MG63 (cell line): Measurements from ENCODE around the gene ISM2. TPM values are rescaled to one million over a fixed set of nuclear protein-coding genes. Genes with fewer than 3 reads are reported as not detected.
A peak's percentile ranks its signal among the peaks of the same experiment; 100 is the strongest.

Experiments used
- DNase-seq: peaks from one replicate; pipeline ENCODE4 v3.0.0-alpha.2; 2020
- H3K27me3 ChIP-seq: fragments of 250-450 bp; sonication (Bioruptor Pico); 2 replicates; pipeline ENCODE4 v1.5.1; 2020; ENCODE audit warnings: mild to moderate bottlenecking, moderate library complexity
- H3K36me3 ChIP-seq: fragments of 250-450 bp; sonication (Bioruptor Pico); 2 replicates; pipeline ENCODE4 v1.5.1; 2020; ENCODE audit warnings: mild to moderate bottlenecking, moderate library complexity
- H3K4me3 ChIP-seq: fragments of 250-450 bp; sonication (Bioruptor Pico); 2 replicates; pipeline ENCODE4 v1.5.1; 2020; ENCODE audit warnings: mild to moderate bottlenecking, moderate library complexity
- H3K9me3 ChIP-seq: fragments of 250-450 bp; sonication (Bioruptor Pico); 2 replicates; pipeline ENCODE4 v1.5.1; 2020; ENCODE audit warnings: mild to moderate bottlenecking, moderate library complexity
- total RNA-seq: library from RNA; depleted of rRNA; stranded (reverse); fragments of >200 nt; shearing (Covaris generic); gene quantifications from 2 replicates; pipeline ENCODE4 v1.2.3, GENCODE V29; 2014; ENCODE audit warnings: low replicate concordance

ISM2 gene
- total RNA-seq, 1 experiment from 2014 or later = not detected

DNA sequence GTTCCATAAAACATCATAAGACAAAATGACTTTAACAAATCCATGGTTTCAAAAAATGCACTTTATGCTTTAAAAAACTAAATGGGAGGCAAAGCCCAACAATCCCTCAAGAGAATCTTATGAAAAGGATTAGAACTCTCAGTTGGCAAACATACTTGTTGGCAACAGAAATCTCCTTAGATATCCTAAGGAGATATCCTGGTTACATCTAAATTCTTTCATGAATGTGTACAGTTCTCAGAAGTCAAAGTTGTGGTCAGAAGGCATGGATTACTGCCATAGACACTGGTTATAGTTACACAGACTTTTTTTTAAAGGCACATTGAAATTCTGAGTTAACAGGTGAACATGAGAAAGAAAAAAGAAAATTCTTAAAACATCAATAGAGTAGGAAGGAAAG, 17.5 kb upstream of the ISM2 start:
- Histone ChIP-seq H3K27me3 (no peaks in the 10 kb centered on the region), H3K4me3 (no peak overlapping the region), H3K36me3 (no peaks in the 10 kb centered on the region), H3K9me3 (no peaks in the 10 kb centered on the region)
- DNase-seq = no peak

DNA sequence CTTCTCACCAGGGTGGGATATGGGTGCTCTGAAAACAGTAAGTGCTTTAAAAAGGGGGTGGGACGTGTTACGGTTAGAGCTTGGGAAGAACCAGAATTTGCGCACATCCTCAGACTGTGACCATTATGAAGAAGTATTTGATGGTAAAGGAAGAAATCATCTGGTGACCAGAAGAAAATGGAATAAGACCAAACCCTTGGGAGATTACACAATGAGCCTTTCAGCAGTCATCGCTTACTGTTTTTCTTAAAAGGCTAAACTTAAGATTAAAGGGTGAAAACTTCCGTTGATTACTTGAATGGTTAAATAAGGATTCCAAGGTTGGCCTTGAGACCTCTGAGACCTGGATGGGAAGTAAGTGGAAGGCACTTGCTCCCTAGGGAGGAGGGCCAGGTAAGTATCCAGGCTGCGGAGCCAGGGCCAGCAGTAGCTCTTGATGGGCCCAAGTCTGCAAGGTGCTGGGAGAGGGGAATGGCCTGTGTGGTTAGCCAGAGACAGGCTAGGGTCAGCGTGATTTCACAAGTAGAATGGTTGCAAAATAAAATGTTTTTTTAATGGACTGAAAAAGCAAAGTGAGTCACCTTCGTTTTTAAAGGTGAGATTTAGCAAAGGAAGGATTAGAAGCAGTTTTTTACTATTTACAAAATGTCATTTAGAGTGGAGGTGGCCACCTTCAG, 13.0 kb upstream of the ISM2 start:
- H3K36me3 ChIP-seq = no peaks in the 10 kb centered on the region
- DNase-seq = no peak

DNA sequence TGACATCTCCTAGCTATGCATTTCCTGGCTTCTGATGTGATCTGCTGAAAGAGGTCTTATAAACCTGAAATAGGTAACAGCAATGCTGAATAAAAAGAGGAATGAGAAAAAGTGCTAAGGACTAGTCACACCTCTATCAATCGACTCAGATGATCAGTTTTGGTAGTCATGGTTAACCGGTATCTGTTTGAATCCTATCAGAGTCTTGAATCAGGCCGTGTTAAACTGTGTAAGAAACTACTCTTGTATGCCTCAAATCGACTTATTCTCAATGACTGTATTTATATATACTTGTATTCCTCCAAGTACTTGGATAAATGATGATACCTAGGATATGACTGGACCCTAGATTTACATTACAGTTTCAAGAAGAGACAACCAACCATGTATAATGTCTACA, 10.8 kb upstream of the ISM2 start:
- DNase-seq = no peak
- H3K4me3 ChIP-seq = no peak overlapping the region
- no peaks in the 10 kb centered on the region for H3K27me3 ChIP-seq
- no peaks in the 10 kb centered on the region for H3K36me3 ChIP-seq
- no peaks in the 10 kb centered on the region for H3K9me3 ChIP-seq

More for the DNA sequence above, 13.0 kb upstream of the ISM2 start:
- Histone ChIP-seq H3K27me3 (no peaks in the 10 kb centered on the region), H3K9me3 (no peaks in the 10 kb centered on the region), H3K4me3 (no peak overlapping the region)

DNA sequence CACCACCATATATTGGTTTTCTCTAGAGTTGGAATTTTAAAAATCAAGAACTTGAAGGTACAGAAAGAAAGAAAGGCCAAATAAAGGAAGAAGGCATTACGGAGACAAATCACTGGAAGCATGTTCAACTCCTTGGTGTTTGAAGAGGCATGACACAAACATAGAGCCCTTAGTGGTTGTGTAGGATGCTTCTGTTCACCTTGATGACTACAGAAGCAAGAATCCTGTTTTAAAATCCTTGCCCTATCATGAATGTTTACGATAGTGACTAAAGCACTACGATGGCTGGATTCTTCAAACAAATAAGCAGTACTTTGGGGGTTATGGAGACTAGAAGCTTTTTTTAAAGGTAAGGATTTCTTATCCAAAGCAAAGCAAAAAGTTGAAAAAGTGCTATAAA, 10.3 kb upstream of the ISM2 start:
- no peaks in the 10 kb centered on the region for H3K36me3 ChIP-seq
- H3K9me3 ChIP-seq = no peaks in the 10 kb centered on the region
- no peaks in the 10 kb centered on the region for H3K27me3 ChIP-seq
- H3K4me3 ChIP-seq = no peak overlapping the region
- DNase-seq = no peak

DNA sequence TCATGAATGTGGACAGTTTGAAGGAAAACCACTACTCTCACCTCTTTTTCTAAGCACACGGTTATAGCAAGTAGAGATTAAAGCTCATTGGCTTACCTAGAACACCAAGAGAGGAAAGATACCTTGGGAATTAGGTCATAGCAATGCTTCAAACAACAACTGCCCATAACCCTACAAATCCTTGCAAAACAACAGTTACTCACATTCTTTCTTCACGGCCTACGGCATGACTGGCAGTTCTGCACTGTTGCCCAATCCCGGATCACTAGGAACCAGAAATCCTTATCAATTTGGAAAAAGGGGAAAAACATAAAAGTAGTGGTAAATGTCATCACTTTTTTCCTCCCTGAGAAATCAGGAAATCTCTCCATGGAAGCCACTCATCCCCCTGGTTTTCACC, 9.6 kb upstream of the ISM2 start:
- no peak for DNase-seq
- Histone ChIP-seq H3K27me3 (no peaks in the 10 kb centered on the region), H3K9me3 (no peaks in the 10 kb centered on the region), H3K36me3 (no peaks in the 10 kb centered on the region), H3K4me3 (no peak overlapping the region)

DNA sequence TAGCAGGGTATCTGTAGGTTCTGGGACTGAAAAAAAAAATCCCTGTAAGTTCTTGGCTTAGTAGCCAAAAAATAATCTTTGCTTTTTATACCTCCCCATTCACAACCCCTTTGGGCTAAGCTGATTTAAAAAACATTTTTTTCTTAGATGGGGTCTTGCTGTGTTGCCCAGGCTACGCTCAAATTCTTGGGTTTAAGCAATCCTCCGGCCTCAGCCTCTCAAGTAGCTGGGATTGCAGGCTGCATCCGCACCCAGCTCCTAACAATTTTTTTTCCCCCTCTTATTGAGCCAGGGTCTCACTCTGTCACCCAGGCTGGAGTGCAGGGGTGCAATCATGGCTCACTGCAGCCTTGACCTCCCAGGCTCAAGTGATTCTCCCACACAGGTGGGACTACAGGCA, 9.1 kb upstream of the ISM2 start:
- H3K9me3 ChIP-seq = no peaks in the 10 kb centered on the region
- H3K36me3 ChIP-seq = no peaks in the 10 kb centered on the region
- H3K27me3 ChIP-seq = no peaks in the 10 kb centered on the region
- no peak overlapping the region for H3K4me3 ChIP-seq
- no peak for DNase-seq

DNA sequence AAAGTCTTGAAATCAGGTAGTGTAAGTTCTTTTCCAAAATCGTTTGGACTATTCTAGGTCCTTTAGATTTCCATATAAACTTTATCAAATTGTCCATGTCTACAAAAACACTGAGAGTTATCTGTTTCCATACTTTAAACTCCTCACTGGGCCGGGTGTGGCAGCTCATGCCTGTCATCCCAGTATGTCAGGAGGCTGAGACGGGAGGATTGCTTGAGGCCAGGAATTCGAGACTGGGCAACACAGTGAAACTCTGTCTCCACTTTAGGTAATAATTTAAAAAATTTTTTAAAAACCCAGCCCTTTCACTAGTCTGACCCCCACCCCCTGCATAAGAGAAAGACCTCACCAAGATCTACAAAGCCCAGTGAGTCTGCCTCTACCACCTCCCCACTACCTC, 6.4 kb upstream of the ISM2 start:
- no peak for DNase-seq
- no peaks in the 10 kb centered on the region; the same call in 1 of the 2 replicates for H3K27me3 ChIP-seq
- H3K4me3 ChIP-seq = no peak overlapping the region
- H3K36me3 ChIP-seq = no peaks in the 10 kb centered on the region
- H3K9me3 ChIP-seq = no peaks in the 10 kb centered on the region

DNA sequence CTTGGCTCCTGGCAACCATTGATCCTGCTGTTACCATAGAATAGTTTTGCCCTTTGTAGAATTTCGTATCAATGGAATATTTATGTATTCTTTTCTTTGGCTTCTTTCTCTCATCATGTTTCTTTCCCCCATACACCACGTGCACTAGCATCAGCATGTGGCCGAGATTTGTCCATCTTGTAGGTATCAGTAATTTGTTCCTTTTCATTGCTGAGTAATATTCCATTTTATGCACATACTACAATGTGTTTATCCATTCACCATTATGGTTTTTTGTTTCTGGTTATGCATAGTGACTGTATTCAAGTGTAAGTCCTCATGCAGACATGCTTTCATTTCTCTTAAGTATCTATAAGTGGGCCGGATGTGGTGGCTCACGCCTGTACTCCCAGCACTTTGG, 4.5 kb upstream of the ISM2 start:
- H3K27me3 ChIP-seq = peaks cover 5% of the 10 kb centered on the region; the same call in 1 of the 2 replicates
- H3K36me3 ChIP-seq = no peaks in the 10 kb centered on the region
- no peaks in the 10 kb centered on the region for H3K9me3 ChIP-seq
- DNase-seq = no peak
- H3K4me3 ChIP-seq = no peak overlapping the region

DNA sequence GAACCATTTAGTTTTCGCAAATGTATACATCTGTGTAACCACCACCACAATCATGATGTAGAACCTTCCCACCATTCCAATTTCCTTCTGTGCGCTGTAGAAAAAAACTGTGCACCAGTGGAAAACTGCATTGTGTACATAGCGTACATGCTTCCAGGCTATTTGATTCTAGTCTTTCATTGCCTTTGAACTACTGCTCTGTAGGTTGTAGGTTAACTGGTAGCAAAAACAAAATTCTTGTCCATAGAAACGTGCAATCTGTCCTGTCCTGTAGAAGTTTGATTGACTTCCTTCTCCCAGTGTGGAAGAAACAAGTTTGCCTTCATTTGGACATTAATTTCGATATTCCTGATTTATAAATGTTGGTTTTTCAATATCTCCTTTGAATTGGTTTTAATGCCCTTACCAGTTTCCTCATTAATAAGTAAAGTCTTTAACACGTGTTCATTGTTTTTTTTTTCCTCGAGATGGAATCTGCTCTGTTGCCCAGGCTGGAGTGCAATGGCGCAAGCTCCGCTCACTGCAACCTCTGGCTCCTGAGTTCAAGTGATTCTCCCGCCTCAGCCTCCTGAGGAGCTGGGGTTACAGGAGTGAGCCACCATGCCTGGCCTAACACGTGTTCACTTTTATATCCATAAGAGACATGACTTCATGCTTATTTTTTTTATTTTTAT, 3.6 kb upstream of the ISM2 start:
- no peak overlapping the region for H3K4me3 ChIP-seq
- H3K36me3 ChIP-seq = no peaks in the 10 kb centered on the region
- no peaks in the 10 kb centered on the region for H3K9me3 ChIP-seq
- peaks cover 5% of the 10 kb centered on the region; the same call in 1 of the 2 replicates for H3K27me3 ChIP-seq
- DNase-seq = no peak

DNA sequence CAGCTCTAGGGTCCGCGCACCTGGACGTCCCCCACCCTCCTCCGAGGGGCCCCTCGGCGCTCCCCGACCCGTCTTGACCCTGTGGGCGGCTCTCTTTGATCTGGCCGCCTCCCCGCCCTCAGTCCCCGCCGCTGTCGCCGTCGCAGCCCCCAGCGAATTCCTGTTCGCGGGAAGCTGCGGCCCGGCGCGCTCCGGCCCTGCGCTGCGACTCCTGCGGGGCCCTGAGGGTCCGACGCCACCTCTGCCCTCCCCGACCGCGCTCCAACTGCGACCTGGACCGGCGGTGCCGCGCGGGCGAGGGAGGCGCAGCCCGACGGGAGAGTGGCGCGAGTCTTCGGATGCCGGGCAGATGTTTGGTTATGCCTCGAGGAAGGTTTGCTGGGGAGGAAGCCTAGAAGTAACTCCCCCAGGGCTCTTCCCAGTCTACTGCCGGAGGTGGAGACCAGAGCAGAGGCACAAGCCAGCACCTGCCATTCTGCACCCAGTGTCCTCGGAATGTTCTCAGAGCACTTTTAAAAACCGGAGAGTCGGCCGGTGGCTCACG, 440 bp upstream of the ISM2 start:
- Histone ChIP-seq H3K4me3 (peak overlapping the region; percentile 14; the same call in 1 of the 2 replicates), H3K27me3 (peaks cover 5% of the 10 kb centered on the region; the same call in 1 of the 2 replicates), H3K36me3 (no peaks in the 10 kb centered on the region), H3K9me3 (no peaks in the 10 kb centered on the region)
- no peak for DNase-seq

DNA sequence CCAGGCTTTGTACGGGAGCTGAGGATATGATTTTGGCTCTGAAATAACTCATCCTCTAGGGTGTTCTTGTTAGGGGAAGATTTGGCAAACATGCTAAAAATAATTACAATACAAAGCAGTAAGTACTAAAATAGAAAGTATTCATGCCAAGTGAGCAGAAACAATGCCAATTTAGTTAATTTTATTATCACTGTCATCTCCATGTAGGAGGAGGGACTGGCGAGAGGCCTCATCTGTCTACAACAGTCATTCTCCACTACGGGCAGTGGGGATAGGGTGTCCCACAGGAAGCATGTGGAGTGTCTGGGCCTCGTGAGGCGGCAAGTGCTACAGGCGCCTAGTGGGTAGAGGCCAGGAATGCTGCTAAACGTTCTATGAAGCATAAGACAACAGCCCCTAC, 3.3 kb downstream of the ISM2 start:
- Histone ChIP-seq H3K4me3 (no peak overlapping the region), H3K36me3 (no peaks in the 10 kb centered on the region), H3K27me3 (peaks cover 5% of the 10 kb centered on the region; the same call in 1 of the 2 replicates), H3K9me3 (no peaks in the 10 kb centered on the region)
- no peak for DNase-seq

DNA sequence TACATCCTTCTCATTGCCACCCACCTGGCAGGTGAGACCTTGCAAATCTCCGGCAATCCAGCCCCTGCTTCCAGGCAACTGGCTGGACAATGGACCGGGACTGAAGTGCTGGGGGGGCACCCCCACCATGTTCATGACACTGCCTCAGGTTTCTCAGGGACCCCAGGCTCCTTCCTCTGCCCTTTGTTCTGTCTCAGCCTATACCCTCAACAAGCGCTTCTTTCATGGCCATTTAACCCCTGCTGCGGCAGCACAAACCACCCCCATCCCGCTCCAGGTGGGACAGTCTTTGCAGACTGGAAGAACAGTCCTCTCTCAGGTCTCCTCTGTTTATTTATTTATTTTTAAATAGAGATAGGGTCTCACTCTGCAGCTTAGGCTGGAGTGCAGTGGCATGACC, 7.6 kb downstream of the ISM2 start:
- Histone ChIP-seq H3K9me3 (no peaks in the 10 kb centered on the region), H3K4me3 (no peak overlapping the region), H3K36me3 (no peaks in the 10 kb centered on the region), H3K27me3 (no peaks in the 10 kb centered on the region)
- DNase-seq = no peak

DNA sequence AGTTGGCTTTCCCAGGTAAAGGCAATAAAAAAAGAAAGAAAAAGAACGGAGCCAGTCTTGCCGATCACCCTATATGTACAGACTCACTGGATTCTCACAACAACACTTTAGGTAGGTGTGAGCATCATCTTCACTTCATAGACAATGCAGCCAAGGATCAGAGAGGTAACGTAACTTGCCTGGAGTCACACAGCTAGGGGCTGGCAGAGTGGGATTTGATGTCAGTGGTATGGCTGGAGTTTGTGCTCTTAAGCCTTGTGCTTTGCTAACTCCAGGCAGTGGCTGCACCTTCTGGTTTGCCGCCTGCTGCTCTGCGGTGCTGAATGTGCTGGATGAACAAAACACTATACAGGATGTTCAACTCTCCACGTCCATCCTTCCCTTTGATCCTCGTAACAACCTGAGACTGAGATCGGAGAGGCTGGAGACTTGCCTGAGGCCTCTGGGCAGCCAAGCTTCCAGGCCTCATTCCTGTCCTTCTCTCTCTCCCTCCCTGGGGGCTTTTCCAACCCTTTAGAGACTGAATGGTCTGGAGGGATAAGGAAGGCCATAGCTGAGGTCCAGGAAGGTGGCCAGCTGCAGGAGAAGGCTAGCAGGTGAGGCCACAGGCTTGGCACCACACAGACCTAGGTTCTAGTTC, 8.1 kb downstream of the ISM2 start:
- no peaks in the 10 kb centered on the region for H3K36me3 ChIP-seq
- H3K9me3 ChIP-seq = no peaks in the 10 kb centered on the region
- H3K27me3 ChIP-seq = no peaks in the 10 kb centered on the region
- no peak for DNase-seq
- no peak overlapping the region for H3K4me3 ChIP-seq

DNA sequence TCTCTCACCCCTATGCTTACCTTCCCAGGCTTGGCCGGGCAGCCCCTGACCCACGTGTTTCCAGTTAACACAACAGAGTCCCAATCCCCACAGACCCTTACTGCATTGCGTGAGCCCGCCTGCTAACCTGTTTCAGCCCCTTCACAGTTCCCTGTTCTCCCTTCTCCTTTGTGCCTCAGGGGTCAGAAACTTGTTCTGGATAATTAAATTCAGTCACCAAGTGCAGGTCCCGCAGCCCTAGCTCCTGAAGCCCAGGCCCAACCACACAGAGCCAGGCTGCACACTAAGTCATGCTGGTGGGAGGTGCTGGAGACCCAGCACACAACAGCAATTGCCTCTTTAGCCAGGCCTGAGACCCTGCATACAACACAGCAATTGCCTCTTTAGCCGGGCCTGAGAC, 9.6 kb downstream of the ISM2 start:
- DNase-seq = no peak
- H3K36me3 ChIP-seq = no peaks in the 10 kb centered on the region
- H3K4me3 ChIP-seq = no peak overlapping the region
- H3K27me3 ChIP-seq = no peaks in the 10 kb centered on the region
- H3K9me3 ChIP-seq = no peaks in the 10 kb centered on the region

DNA sequence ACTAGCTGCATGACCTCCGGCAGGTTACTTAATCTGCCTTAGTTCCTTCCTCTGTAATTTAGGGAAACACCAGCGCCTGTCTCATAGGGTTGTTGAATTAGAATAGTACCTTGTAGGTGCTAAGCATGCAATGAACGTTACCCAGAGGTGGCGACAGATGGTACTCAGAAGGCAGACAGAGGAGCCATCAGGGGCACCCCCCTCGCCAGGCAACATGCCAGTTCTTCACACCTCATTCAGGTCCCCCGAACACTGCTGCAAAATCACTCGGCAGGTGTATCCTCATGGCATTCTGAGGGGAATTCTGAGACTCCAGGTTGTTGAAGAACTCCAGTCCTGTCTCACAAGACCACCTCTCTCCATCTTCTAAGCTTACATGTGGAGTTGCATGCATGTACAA, 10.1 kb downstream of the ISM2 start:
- Histone ChIP-seq H3K36me3 (no peaks in the 10 kb centered on the region), H3K4me3 (no peak overlapping the region), H3K27me3 (no peaks in the 10 kb centered on the region), H3K9me3 (no peaks in the 10 kb centered on the region)
- no peak for DNase-seq

DNA sequence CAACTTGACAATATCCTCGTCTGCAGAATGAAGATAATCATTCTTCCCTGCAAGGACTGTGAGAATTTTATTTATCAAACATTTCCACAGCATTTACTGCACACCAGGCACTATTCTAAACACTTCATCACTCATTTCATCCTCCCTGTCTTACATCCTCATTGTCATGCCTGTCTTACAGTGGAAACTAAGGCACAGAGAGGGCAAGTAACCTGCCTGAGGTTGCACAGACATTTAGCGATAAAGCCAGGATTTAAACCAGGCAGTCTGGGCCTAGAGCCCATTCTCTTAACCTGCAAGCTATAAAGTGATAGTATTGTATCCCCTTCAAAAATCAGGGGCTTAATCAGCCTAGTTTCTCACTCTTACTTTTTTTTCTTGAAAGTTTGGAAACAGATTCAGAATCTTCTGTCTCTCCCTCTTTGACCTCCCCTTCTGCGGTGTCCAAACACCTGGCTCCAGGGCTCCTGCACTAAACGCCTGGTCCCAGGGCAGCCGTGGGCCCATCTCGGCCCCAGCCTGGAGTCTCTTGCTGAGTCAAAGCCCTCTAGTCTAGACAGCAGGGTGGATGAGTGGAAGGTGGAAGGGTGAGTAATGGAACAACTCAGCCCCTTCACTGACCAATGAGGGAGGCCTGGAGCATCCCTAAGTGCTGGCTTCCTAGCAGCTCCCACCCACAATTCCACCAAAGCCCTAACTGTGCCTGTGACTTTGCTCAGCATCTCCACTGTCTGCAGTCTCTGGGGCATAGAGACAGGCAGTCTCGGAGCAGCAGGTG, 12.5 kb downstream of the ISM2 start:
- H3K27me3 ChIP-seq = no peaks in the 10 kb centered on the region
- H3K9me3 ChIP-seq = no peaks in the 10 kb centered on the region
- no peak overlapping the region for H3K4me3 ChIP-seq
- no peaks in the 10 kb centered on the region for H3K36me3 ChIP-seq
- no peak for DNase-seq

DNA sequence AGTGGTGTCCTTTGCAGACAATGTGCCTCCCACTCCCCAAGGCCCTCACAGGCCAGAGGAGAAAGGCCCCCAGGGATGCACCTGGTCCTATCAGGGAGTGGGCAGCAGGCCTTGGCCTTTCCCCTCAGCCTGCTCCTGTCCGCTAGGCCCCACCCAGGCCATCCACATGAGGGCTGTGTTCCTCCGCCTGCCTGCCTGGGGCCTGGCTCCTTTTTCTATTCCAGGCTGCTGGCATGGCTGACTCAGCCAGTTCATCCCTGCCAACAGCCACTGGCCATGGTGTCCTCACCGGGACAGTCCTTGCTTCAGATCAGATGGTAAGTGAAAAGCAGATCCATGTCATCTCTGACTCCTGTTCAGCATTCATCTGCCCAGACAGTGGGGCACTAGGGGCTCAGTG, 13.4 kb downstream of the ISM2 start:
- Histone ChIP-seq H3K27me3 (no peaks in the 10 kb centered on the region), H3K36me3 (no peaks in the 10 kb centered on the region), H3K4me3 (no peak overlapping the region), H3K9me3 (no peaks in the 10 kb centered on the region)
- DNase-seq = peak; percentile 25
